GM18907 (cell line): ENCODE data around the gene IL32.
"Not testable (repeated sequence)": the region's sequence is repeated elsewhere in the genome, so short reads cannot be mapped to it uniquely, and the experiment has no call there.

Experiments used
- ATAC-seq: cut with Tn5 transposase; IDR thresholded peaks from one replicate; pipeline ENCODE4 v1.9.1; 2021; ENCODE audit warnings: mild to moderate bottlenecking, moderate library complexity; ENCODE audit not compliant: unreplicated experiment

IL32 gene

DNA sequence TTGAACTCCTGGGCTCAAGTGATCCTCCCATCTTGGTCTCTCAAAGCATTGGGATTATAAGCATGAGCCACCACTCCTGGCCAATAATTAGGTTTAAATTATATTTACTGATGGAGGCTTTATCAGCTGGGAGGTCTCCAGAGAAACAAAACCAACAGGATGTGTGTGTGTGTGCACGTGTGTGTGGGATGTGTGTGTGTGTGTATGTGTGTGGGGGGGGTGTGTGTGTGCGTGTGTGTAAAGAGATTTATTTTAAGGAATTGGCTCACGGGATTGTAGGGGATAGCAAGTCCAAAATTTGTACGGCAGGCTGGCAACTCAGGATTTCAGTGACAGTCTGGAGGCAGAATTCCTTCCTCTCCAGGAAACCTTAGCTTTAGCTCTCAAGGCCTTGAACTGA, 14.4 kb upstream of the IL32 start:
- no peak for ATAC-seq

GRCh38 chr16:3051494-3051893, 13.9 kb upstream of the IL32 start:
- ATAC-seq = no peak

DNA sequence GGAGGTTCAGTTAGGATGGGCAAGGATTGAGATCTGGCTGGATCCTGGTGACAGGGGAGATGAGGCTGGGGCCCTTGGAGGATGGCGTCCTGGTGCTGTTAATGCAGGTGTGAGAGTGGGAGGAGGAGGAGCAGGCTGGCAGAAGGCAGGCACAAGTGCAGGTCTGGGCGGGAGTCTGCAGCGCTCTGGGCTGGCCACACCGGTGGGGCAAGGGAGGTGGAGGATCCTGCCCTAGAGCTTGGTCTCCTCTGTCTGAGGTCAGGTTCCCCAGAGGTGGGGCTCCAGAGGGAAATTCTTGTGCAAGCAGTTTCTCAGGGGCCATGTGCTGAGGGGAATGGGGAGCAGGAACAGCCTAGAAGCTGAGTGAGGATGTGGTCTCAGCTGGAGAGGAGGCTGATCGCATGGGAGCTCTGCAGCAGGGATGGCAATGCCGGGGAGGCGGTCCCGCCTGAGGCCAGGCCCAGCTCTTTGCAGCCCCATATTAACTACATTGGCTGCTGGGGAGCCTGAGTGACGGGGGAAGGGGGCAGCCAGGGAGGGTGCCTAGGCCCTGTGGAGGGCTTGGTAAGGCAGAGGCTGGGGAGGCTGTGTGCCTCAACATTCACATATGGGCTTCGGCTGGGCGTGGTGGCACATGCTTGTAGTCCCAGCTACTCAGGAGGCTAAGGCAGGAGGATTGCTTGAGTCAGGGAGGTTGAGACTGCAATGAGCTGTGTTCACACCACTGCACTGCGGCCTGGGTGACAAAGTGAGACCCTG, 12.7 kb upstream of the IL32 start:
- not testable (repeated sequence) for ATAC-seq

DNA sequence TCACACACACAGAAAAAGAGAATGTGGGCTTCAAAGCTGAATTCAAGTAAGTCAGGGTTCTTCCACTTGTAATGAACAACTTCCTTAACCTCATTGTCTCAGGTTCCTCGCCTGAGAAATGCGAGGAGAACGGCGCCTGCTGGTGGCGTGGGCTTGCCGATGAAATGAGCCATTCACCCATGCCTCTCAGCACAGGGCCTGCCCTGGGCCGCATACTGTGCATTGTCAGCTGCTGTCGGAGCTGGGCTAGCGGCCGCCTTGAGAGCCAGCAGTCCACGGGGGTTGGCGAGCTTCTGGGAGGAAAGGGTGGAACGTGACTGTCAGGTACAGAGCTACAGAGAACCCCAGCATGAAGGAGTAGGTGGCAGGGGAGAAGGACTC, 12.1 kb upstream of the IL32 start:
- ATAC-seq = not testable (repeated sequence)

DNA sequence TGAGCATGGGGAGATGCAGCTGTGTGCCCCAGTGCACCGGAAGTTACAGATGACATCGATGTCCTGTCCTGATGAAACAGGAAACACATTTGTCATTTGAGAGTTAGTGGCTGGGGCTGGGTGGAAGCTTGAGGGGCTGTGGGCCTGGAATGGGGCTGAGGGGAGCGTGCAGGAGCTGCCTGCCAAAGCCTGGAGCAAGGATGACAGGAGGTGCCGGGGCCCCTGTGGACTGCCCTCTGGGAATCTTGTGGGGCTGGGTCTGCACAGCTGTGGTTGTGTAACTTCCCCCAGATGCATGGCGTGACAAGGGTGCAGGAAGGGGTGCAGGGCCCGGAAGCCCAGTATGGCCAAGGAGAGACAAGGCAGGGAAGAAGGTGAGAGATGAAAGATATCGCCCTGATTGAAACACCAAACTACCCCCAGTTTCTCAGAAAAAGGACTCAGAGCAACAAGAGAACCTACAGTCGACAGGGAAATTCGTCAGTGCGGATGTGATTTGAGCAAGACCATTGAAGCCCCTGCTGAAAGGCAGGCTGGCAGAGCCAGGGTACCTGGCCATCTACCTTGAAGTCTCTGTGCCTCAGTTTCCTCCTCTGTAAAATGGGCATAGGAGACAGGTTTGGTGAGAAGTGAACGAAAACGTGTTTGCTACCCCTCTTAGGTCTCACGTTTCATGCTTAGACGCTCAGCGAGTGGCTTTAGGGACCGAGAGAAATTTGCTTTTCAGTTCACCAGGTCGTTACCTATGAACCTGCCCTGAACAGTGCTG, 10.3 kb upstream of the IL32 start:
- ATAC-seq = no peak

DNA sequence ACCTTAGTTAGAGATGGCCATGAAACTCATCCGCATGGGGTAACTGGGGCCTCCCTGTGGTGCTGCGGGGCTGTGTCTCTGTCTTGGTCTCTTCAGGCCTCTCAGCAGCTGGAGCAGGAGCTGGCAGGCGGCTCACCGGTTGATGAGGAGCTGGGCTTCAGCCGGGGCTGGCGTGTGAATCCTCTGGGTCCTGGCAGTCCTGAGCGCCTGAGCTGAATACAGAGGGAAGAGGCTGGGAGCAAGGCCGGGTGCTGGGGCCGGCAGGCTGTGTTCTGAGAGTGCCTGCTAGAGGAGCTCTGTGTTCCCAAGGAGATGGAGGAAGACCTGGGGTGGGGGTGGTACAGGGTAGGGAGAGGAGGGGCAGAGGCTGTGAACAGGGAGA, 9.7 kb upstream of the IL32 start:
- ATAC-seq = not testable (repeated sequence)

- no peak for ATAC-seq
Measured at GRCh38 chr16:3056336-3057180, 8.9 kb upstream of the IL32 start.

GRCh38 chr16:3057181-3058138, 8.0 kb upstream of the IL32 start:
- ATAC-seq = no peak

GRCh38 chr16:3058139-3059030, 7.1 kb upstream of the IL32 start:
- peak; percentile 13 for ATAC-seq

GRCh38 chr16:3059041-3059722, 6.3 kb upstream of the IL32 start:
- ATAC-seq = peak; percentile 75

DNA sequence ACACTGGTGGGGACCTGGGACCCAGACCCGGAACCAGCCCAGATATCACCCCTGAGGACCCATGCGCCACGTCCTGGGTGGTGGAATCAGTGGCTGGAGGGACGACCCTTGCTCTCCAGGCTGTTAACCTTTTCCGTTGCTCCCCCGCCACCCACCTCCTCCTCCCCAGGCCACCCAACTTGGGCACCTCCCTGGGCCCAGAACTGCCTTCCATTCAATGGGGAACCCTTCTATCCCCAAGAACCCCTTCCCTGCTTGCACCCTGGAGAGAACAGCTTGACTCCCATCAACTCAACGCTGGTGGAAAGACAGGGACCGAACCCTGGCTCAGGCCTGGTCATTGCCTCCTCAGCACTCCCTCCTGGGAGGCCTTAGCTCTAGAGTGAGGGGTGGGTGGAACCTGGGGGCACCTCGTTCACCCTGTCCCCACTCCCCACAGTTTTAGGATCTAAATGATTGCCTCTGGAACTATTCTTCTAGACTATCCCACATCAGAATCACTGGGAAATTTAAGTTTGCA, 5.7 kb upstream of the IL32 start:
- ATAC-seq = peak; percentile 2

DNA sequence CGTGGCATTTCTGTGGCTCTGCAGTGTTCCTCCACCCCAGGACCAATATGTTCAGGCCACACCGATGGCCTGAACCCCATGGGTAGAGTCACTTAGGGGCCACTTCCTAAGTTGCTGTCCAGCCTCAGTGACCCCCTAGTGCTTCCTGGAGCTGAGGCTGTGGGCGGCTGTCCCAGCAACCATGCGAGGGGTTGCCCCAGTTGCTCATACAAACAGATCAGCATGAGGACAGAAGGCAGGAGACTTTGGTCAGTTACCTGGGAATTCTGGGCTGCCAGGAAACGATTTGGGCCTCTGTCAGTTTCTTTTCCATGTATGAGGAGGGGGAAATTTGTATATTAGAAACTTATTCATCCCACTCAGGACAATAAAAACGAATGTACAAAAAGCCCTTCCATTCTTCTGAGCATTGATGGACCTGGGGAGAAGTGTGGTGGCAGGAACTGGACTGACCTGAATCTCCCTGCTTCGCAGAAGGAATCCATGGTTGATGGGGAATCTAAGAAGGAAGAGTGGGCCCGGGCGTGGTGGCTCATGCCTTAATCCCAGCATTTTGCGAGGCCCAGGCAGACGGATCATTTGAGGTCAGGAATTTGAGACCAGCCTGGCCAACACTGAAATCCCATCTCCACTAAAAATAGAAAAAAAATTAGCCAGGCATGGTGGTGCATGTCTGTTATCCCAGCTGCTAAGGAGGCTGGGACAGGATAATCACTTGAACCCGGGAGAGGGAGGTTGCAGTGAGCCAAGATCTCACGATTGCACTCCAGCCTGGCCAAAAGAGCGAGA, 4.9 kb upstream of the IL32 start:
- no peak for ATAC-seq

DNA sequence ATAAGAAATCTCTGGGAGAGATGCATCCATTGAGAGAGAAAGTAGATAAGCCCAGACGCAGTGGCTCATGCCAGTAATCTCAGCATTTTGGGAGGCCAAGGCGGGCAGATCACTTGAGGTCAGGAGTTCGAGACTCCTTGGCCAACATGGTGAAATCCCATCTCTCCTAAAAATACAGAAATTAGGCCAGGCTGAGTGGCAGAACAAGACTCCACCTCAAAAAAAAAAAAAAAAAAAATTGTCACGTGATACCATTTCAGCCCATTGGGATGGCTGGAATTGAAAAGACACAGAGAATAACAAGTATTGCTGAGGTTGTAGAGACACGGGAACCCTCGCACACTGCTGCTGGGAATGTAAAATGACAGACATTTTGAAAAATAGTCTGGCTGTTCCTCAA, 2.9 kb upstream of the IL32 start:
- no peak for ATAC-seq

GRCh38 chr16:3063625-3064386, 1.6 kb upstream of the IL32 start:
- ATAC-seq = no peak

GRCh38 chr16:3065742-3066439, 451 bp downstream of the IL32 start:
- no peak for ATAC-seq

DNA sequence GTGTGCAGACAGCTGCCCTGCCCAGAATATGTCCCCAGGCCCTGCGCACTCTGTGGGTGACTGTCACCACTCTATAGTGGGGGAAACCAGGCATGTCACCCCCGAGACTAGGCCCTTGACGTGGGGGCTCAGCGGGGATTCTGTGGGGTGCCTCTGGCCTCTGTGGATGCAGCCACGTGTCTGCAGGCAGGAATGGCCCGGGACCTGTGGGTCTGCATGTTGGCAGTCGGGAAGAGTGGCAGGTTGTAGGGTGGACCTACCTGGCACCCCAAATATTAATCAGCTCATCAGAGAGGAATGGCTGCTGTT, 954 bp downstream of the IL32 start:
- ATAC-seq = no peak

DNA sequence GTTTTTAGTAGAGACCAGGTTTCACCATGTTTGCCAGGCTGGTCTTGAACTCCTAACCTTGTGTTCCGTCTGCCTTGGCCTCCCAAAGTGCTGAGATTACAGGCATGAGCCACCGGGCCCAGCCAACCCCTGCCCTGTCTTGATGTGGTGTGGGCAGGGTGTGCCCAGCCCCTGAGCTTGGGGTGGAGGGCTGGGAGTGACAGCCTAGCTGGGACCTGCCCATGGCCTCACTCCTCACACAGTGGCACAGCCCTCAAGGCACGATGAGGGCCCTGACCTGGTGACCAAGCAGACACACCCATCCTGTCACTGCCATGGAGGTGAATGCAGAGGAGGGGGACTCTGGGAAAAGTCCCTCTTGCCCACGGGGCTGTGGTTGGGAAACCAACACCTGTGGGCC, 3.0 kb downstream of the IL32 start:
- no peak for ATAC-seq
